Activated CD8-positive, alpha-beta T cell treated with anti-CD3 and anti-CD28 coated beads, Interleukin-2, amount 10 ng/mL, durations not matched to agents 7 days and 5 days (primary cell): ENCODE results near the gene CDH2. TPM values are rescaled to one million over a fixed set of nuclear protein-coding genes. Genes with fewer than 3 reads are reported as not detected.

Experiments used
- ATAC-seq: fragments of 150-1000 bp; cut with Tn5 transposase; one replicate; pipeline ENCODE4 v1.10.0; 2021; ENCODE audit warnings: moderate library complexity
- CTCF ChIA-PET: fragments of 350-600 bp; sonication (Branson Sonifier 250); formaldehyde crosslinking; loops from one replicate; lab custom pipeline; 2021; ENCODE audit warnings: antibody characterized with exemption; lab: Charles Lee
- POLR2A ChIA-PET: fragments of 350-600 bp; sonication (Branson Sonifier 250); formaldehyde crosslinking; loops from one replicate; lab custom pipeline; 2021; ENCODE audit warnings: antibody characterized with exemption; lab: Charles Lee
- DNase-seq: peaks from one replicate; pipeline ENCODE4 v3.0.0-alpha.2; 2020
- H3K27ac Mint-ChIP-seq: one replicate; pipeline ENCODE4 v1.8.0; 2021; ENCODE audit warnings: mild to moderate bottlenecking, mixed read lengths
- H3K27me3 Mint-ChIP-seq: one replicate; pipeline ENCODE4 v1.8.0; 2021; ENCODE audit warnings: low read depth, mixed read lengths
- H3K36me3 Mint-ChIP-seq: one replicate; pipeline ENCODE4 v1.8.0; 2021; ENCODE audit warnings: low read depth, mixed read lengths
- H3K4me1 Mint-ChIP-seq: one replicate; pipeline ENCODE4 v1.8.0; 2021; ENCODE audit warnings: low read depth, mixed read lengths
- H3K4me3 Mint-ChIP-seq: one replicate; pipeline ENCODE4 v1.8.0; 2021; ENCODE audit warnings: mild to moderate bottlenecking, mixed read lengths
- H3K9me3 Mint-ChIP-seq: one replicate; pipeline ENCODE4 v1.8.0; 2022; ENCODE audit warnings: mixed read lengths; ENCODE audit not compliant: insufficient read depth
- total RNA-seq, 2 experiments: library from RNA; stranded (reverse); gene quantifications; one replicate each; pipeline ENCODE4 v1.2.3, GENCODE V29; 2021

CDH2 gene
- total RNA-seq: under 1 TPM; 0.11 to 0.21 TPM

DNA sequence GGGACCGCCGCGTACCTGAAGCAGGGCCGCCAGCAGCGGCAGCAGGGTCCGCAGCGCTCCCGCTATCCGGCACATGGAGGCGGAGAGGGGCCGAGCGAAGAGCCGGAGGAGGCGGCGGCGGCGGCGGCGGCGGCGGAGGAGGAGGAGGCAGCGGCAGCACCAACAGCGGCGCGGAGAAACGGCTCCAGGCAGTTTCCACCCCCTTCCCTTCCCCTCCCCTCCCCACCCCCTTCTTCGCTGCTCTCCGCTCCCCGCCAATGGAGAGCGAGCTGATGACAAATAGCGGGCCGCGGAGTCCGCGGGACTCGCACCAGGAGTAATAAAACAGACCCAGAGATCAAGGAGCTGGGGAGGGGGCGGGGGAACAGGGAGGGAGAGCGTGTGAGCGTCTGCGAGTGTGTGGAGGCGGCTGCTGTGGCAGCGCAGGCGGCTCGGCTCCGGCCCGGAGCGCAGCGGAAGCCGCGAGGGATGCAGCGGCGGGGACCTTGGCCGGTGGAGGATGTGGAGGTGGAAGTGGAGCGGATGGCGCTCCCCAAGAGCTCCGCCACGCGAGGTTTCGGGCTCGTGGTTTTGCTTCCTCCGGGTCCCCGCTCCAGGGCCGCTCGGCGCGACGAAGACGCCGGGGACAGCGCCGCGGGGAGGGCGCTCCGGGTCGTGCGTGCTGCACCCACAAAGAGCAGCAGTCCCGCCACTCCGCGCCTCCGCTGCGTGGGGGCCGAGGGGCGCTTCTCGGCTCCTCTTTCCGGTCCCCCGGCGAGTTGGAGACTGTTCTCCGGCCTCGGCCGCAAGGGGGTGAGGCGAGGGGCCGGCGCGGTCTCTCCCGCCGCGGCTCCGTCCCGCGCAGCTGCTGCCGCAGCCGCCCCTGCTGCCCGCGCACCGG lies at the start of gene CDH2:
Gene CDH2 (minus strand): TSS at position 183 of the 880 bp plus-strand sequence. CDS start 108 bp downstream, at position 75.
- no peaks in the 10 kb centered on the region for H3K9me3 Mint-ChIP-seq
- peak; percentile 39 for DNase-seq
- peak within 1 kb of the TSS; percentile 70 for H3K27ac Mint-ChIP-seq
- H3K4me1 Mint-ChIP-seq: peaks cover 15% of the 10 kb centered on the region
- ChIA-PET POLR2A (no interaction called here), CTCF (no interaction called here)
- peaks cover 7% of the 10 kb centered on the region for H3K36me3 Mint-ChIP-seq
- H3K27me3 Mint-ChIP-seq: peaks cover 39% of the 10 kb centered on the region
- peak; percentile 59 for ATAC-seq
- H3K4me3 Mint-ChIP-seq: peak within 1 kb of the TSS; percentile 35

DNA sequence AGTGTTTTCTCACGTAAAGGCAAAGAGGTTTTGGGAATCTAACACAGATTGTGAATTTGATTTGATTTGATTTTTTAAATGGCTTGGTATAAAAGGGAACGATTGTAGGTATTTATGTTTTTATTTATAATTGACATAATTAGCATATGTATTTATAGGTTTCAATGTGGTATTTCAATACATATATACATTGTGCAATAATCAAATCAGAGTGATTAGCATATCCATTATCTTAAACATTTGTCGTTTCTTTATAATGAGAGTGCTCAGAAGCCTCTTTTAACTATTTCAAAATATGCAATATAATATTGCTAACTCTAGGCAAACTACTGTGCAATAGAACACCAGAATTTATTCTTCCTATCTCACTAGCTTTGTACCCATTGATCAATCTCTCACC lies 35.1 kb upstream of the CDH2 start:
- H3K4me1 Mint-ChIP-seq: peaks cover 11% of the 10 kb centered on the region
- CTCF ChIA-PET: no interaction called here
- no peak overlapping the region for H3K4me3 Mint-ChIP-seq
- no peak for DNase-seq
- no peaks in the 10 kb centered on the region for H3K27me3 Mint-ChIP-seq
- ATAC-seq: no peak
- H3K27ac Mint-ChIP-seq: no peak overlapping the region
- H3K9me3 Mint-ChIP-seq: no peaks in the 10 kb centered on the region
- H3K36me3 Mint-ChIP-seq: no peaks in the 10 kb centered on the region
- POLR2A ChIA-PET: no interaction called here

DNA sequence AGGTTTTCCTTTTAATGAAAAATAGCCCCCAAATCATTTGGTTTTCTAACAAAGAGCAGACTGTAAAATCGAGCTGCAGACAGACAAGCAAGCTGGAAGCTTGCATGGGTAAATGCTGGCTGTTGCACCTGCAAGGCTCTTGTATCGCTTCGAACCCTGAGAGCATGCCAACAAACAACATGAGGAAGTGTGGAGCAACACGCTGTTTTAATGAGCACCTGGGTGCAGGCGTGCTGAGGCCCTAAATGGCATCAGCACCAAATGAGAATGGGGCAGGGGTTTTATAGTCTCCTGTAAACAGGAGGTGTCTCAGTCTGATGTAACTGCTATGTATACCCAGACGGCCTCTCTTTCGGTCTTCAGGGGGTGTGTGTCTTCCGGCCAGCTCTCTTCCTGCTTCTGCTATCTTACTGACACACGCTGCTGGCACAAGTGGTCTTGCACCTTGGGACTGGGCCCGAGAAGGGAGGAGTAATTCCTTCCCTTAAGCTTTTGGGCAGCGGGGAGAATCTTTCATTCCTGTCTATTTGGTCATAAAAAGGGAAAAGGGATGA lies 31.9 kb upstream of the CDH2 start:
- Mint-ChIP-seq H3K4me1 (peaks cover 11% of the 10 kb centered on the region), H3K27me3 (no peaks in the 10 kb centered on the region), H3K9me3 (no peaks in the 10 kb centered on the region), H3K4me3 (no peak overlapping the region), H3K27ac (no peak overlapping the region), H3K36me3 (no peaks in the 10 kb centered on the region)
- ChIA-PET CTCF (no interaction called here), POLR2A (no interaction called here)
- ATAC-seq (no peak), DNase-seq (no peak)

DNA sequence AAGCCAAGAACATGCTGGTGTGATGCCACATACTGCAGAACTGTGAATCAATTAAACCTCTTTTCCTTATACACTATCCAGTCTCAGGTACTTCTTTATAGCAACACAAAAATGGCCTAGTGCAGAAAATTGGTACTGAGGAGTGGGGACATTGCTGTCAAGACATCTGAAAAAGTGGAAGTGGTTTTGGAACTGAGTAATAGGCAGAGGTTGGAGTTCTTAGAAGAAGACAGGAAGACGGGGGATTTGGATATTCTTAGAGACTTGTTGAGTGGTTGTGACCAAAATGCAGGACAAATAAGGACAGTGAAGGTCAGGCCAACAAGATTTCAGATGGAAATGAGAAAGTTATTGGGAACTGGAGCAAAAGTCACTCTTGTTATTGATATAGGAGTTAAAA lies 31.3 kb upstream of the CDH2 start:
- CTCF ChIA-PET: no interaction called here

DNA sequence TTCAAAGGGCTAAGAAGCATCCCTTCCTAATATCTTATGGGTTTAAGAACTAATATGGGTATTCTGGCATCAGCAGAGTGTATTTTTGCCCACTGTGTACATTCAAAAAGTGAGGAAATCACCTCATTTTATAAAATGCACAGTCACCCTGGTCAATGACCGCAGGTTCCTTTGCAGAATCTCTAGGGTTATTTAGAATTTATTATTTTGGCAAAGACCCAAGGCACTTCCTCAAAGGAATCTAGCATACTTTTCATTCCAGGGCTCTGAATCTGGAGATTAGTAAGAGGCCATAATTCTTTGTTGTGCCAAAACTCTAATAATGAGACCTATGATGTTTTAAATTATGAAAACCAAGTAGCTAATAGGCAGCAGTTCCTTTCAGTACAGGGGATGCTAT lies 27.2 kb upstream of the CDH2 start:
- Mint-ChIP-seq H3K27ac (no peak overlapping the region), H3K27me3 (no peaks in the 10 kb centered on the region), H3K9me3 (no peaks in the 10 kb centered on the region), H3K4me3 (no peak overlapping the region), H3K4me1 (peaks cover 11% of the 10 kb centered on the region), H3K36me3 (no peaks in the 10 kb centered on the region)
- ATAC-seq (no peak), DNase-seq (no peak)
- ChIA-PET CTCF (no interaction called here), POLR2A (no interaction called here)

More for the DNA sequence above, 31.3 kb upstream of the CDH2 start:
- Mint-ChIP-seq H3K36me3 (no peaks in the 10 kb centered on the region), H3K4me1 (peaks cover 11% of the 10 kb centered on the region), H3K27me3 (no peaks in the 10 kb centered on the region), H3K27ac (no peak overlapping the region), H3K4me3 (no peak overlapping the region), H3K9me3 (no peaks in the 10 kb centered on the region)
- no peak for ATAC-seq
- DNase-seq: no peak
- POLR2A ChIA-PET: no interaction called here

DNA sequence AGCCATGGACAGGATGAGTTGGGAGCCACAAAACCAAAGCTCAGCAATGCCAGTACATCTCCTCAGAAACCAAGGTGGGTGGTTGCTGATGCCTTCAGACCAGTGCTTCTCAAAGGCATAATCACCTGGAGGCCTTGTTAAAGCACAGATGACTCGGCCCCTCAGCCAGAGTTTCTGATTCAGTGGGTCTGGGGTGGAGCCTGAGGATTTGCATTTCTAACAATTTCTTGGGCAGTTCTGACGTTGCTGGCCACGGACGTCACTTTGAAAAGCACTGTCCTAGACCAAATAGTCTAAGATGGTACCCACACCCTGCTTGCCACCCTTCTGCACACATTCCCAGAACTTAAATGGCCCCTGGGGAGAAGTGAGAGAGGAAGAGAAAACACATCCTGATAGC lies 24.1 kb upstream of the CDH2 start:
- Mint-ChIP-seq H3K4me3 (no peak overlapping the region), H3K36me3 (no peaks in the 10 kb centered on the region), H3K4me1 (no peaks in the 10 kb centered on the region), H3K9me3 (no peaks in the 10 kb centered on the region), H3K27me3 (no peaks in the 10 kb centered on the region), H3K27ac (no peak overlapping the region)
- DNase-seq (no peak), ATAC-seq (no peak)
- ChIA-PET POLR2A (no interaction called here), CTCF (no interaction called here)

DNA sequence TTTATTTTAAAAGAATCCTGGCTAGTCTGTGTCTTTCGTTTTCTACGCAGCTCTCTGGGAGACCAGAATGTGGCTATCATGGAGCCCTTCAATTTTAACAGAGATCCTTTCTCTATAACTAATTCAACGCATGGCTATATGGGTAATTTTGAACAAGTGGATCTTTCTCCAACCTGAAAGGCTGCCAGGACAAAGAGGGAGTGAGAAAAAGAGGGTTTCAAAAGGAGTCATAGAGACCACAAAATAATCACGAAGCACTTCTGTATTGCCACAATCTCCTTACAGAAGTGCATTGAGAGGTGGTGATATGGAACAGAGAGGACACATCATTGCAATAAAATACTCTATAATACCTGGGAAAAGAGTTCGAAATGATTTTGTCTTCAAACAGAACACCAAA lies 21.7 kb upstream of the CDH2 start:
- no peaks in the 10 kb centered on the region for H3K9me3 Mint-ChIP-seq
- H3K36me3 Mint-ChIP-seq: no peaks in the 10 kb centered on the region
- ChIA-PET POLR2A (no interaction called here), CTCF (no interaction called here)
- ATAC-seq (no peak), DNase-seq (no peak)
- H3K4me1 Mint-ChIP-seq: no peaks in the 10 kb centered on the region
- H3K27ac Mint-ChIP-seq: no peak overlapping the region
- no peak overlapping the region for H3K4me3 Mint-ChIP-seq
- H3K27me3 Mint-ChIP-seq: no peaks in the 10 kb centered on the region

DNA sequence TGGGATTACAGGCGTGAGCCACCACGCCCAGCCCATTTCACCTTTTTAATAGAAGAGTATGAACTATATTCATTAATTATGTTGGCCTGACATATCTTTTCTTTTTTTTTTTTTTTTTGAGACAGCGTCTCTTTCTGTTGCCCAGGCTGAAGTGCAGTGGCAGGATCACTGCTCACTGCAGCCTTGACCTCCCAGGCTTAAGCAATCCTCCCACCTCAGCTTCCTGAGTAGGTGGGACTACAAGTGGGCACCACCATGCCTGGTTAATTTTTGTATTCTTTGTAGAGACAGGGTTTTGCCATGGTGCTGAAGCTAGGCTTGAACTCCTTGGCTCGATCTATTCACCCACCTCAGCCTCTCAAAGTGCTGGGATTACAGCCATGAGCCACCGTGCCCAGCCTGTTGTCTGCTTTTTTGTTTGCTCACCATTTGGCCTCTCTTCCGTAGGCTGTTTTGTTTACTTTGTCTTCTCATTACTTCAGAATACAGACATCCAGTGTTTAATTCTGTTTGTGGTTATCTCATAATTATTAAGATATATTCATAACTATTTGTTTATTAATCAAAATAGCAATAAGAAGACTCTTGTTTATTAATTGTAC lies 16.3 kb upstream of the CDH2 start:
- H3K36me3 Mint-ChIP-seq: no peaks in the 10 kb centered on the region
- H3K4me3 Mint-ChIP-seq: no peak overlapping the region
- DNase-seq (no peak), ATAC-seq (no peak)
- no peak overlapping the region for H3K27ac Mint-ChIP-seq
- no peaks in the 10 kb centered on the region for H3K9me3 Mint-ChIP-seq
- H3K27me3 Mint-ChIP-seq: no peaks in the 10 kb centered on the region
- no peaks in the 10 kb centered on the region for H3K4me1 Mint-ChIP-seq
- ChIA-PET POLR2A (no interaction called here), CTCF (no interaction called here)

DNA sequence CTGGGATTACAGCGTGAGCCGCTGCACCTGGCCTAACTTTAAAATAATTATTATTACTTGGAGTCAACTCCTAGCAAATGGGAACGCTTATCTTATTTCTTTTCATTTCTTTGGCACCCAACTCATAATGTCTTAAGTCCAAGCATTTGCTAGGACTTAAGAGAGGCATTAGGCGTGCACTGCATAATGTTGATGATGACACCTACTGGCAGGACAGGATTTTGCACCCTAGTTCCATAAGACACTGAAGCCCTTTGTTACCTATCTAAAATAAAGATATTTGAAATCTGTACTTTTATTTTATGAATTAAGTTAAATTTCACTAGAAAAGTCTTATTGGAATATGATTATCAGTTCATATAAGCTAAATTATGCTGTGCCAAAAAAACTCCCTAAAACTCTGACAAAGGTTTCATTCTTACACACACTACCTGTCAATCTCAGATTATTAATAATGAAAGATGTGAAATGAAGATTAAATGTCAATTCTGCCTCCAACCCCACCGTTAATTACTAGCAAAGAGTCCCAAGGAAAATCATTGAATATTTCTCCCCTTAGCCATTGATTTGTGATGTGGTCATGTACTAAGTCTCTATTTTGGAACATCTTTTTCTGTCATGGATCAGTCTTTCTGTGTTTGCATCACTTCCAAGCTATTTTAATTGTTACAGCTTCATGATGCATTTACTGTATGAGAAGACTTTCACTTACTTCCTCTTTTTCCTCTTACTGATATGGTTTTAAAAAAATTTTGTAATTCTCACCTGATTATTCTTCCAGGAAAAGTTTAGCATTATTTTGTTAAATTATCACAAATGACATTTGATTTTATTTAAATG lies 12.7 kb upstream of the CDH2 start:
- no peaks in the 10 kb centered on the region for H3K9me3 Mint-ChIP-seq
- DNase-seq (peak; percentile 37), ATAC-seq (no peak)
- H3K27me3 Mint-ChIP-seq: no peaks in the 10 kb centered on the region
- H3K27ac Mint-ChIP-seq: no peak overlapping the region
- CTCF ChIA-PET: no interaction called here
- no peaks in the 10 kb centered on the region for H3K36me3 Mint-ChIP-seq
- H3K4me1 Mint-ChIP-seq: no peaks in the 10 kb centered on the region
- POLR2A ChIA-PET: no interaction called here
- no peak overlapping the region for H3K4me3 Mint-ChIP-seq

DNA sequence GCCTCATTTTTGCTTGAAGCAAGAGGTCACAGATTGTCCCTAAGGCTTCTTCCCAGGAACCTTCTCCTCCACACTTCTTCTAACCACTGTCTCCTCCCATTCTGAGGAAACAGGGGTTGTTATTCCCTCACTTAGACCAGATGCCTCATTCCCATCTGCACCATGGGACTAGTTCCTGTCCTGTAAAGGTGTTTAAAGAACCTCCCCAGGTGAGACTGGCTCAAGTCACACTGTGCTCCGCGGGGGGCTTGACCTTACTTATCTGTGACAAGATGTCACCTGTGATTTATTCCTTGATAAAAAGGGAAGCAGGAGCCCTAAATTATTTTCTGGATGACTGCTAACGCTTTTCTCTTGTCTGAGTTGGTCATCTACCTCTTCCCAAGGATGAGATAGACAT lies 8.2 kb upstream of the CDH2 start:
- ChIA-PET POLR2A (no interaction called here), CTCF (no interaction called here)
- H3K9me3 Mint-ChIP-seq: no peaks in the 10 kb centered on the region
- no peak for ATAC-seq
- H3K4me3 Mint-ChIP-seq: no peak overlapping the region
- no peaks in the 10 kb centered on the region for H3K36me3 Mint-ChIP-seq
- no peaks in the 10 kb centered on the region for H3K4me1 Mint-ChIP-seq
- H3K27me3 Mint-ChIP-seq: peaks cover 4% of the 10 kb centered on the region
- DNase-seq: no peak
- H3K27ac Mint-ChIP-seq: no peak overlapping the region

DNA sequence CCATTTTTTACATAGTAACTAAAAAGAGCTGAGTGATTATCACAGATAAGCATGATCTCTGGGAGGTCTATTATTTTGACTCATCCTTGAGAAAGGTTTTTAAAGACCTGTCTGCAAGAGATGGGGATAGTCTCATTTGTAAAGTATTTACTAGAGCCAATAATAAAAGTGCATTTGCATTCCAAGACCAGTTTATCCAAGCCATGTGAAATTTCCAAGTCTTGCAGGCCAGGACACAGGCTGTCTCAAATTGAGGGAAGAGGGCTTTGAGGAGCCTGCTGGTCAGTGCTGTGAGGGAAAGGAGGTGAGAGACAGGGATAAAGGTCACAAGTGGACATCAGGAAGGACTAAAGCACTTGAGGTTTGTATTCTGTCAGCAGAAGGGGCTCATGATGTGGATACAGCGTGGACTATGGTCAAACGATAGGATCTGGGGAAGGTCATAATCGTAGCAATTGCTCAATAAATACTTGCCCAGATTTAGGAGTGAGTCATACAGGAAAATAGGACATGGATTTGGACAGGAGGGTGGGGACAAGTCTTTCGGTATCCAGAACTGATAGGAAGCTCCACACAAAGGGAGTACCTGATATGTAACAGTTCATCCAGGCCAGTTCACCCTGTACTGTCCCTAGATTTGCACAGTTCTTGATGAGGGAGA lies 6.6 kb upstream of the CDH2 start:
- peaks cover 14% of the 10 kb centered on the region for H3K27me3 Mint-ChIP-seq
- no peak overlapping the region for H3K27ac Mint-ChIP-seq
- H3K36me3 Mint-ChIP-seq: no peaks in the 10 kb centered on the region
- DNase-seq (no peak), ATAC-seq (no peak)
- H3K9me3 Mint-ChIP-seq: no peaks in the 10 kb centered on the region
- CTCF ChIA-PET: no interaction called here
- POLR2A ChIA-PET: no interaction called here
- H3K4me3 Mint-ChIP-seq: no peak overlapping the region
- no peaks in the 10 kb centered on the region for H3K4me1 Mint-ChIP-seq
